Measurements from ENCODE around the gene DPF1.

The DPF1 gene

DNA sequence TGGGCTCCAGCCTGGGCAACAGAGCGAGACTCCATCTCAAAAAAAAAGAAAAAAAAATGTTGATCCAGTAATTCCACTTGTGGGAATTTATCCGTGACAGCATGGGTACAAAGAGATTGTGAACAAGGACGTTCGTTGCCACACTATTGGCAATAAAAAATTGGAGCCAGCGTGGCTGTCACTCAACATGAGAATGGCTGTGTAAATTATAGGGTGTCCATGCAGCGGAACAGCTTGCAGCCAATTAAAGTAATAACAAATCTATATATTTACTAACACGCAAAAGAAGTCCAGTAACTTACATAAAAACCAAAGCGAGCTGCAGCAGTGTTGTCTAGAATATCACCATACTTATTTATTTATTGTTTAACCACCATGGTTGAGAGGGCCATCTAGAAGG, 19.3 kb downstream of the DPF1 start:
- H3K4me2 ChIP-seq (ENCODE audit: low read length), result no peak overlapping the region
- H3K4me3 ChIP-seq (ENCODE audit: low read length), result no peak overlapping the region
- no peaks in the 10 kb centered on the region for H3K79me2 ChIP-seq (ENCODE audit: low read length)
- no peaks in the 10 kb centered on the region for H3K4me1 ChIP-seq (ENCODE audit: low read length)
- H3K27ac ChIP-seq (ENCODE audit: low read length), result no peak overlapping the region
- peaks cover 3% of the 10 kb centered on the region for H3K36me3 ChIP-seq (replicated peaks; ENCODE audit: low read depth, low read length)
- peaks cover 3% of the 10 kb centered on the region; the same call in 1 of the 2 replicates for H3K27me3 ChIP-seq (ENCODE audit: low read depth, low read length)
- TF ChIP-seq, protein P1, sequence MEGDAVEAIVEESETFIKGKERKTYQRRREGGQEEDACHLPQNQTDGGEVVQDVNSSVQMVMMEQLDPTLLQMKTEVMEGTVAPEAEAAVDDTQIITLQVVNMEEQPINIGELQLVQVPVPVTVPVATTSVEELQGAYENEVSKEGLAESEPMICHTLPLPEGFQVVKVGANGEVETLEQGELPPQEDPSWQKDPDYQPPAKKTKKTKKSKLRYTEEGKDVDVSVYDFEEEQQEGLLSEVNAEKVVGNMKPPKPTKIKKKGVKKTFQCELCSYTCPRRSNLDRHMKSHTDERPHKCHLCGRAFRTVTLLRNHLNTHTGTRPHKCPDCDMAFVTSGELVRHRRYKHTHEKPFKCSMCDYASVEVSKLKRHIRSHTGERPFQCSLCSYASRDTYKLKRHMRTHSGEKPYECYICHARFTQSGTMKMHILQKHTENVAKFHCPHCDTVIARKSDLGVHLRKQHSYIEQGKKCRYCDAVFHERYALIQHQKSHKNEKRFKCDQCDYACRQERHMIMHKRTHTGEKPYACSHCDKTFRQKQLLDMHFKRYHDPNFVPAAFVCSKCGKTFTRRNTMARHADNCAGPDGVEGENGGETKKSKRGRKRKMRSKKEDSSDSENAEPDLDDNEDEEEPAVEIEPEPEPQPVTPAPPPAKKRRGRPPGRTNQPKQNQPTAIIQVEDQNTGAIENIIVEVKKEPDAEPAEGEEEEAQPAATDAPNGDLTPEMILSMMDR (IDR thresholded peaks at IDR 0.05; ENCODE audit: low read depth, low read length), result no peak
- no peak for TF ChIP-seq EZH2phosphoT487 (IDR thresholded peaks at IDR 0.05; ENCODE audit: low read depth)
- no peaks in the 10 kb centered on the region for H3K9me3 ChIP-seq (ENCODE audit: insufficient read depth, low read length)
- no peaks in the 10 kb centered on the region for H4K20me1 ChIP-seq (ENCODE audit: insufficient read depth, low read length)
- no peak overlapping the region for H2AFZ ChIP-seq (ENCODE audit: low read depth, low read length)
- H3K9ac ChIP-seq (ENCODE audit: low read length), result no peak overlapping the region

DNA sequence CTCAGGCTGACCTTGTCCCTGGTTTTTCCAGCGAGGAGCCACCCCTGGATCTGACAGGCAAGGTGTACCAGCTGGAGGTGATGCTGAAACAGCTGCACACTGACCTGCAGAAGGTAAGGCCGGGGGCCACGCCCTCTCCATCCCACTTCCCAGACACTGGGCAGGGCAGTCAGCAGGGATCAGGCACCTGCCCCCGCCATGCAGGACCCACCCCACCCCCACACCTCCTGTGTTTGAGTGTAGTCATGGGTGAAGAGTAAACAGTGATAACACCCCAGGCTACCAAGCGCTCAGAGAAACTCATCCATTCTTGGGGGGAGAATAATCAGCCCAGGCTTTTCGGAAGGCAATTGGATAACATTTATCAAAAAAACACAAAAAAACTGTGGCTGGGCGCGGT, 19.9 kb downstream of the DPF1 start:
- Histone ChIP-seq H3K4me2 (ENCODE audit: low read length) (no peak overlapping the region), H3K4me3 (ENCODE audit: low read length) (no peak overlapping the region), H3K9ac (ENCODE audit: low read length) (no peak overlapping the region), H3K9me3 (ENCODE audit: insufficient read depth, low read length) (no peaks in the 10 kb centered on the region), H3K36me3 (replicated peaks; ENCODE audit: low read depth, low read length) (peaks cover 3% of the 10 kb centered on the region), H4K20me1 (ENCODE audit: insufficient read depth, low read length) (no peaks in the 10 kb centered on the region), H3K79me2 (ENCODE audit: low read length) (no peaks in the 10 kb centered on the region), H3K4me1 (ENCODE audit: low read length) (no peaks in the 10 kb centered on the region), H2AFZ (ENCODE audit: low read depth, low read length) (no peak overlapping the region), H3K27me3 (ENCODE audit: low read depth, low read length) (no peaks in the 10 kb centered on the region), H3K27ac (ENCODE audit: low read length) (no peak overlapping the region)
- TF ChIP-seq, protein P1 (IDR thresholded peaks at IDR 0.05; ENCODE audit: low read depth, low read length), result no peak
- no peak for TF ChIP-seq EZH2phosphoT487 (IDR thresholded peaks at IDR 0.05; ENCODE audit: low read depth)

DNA sequence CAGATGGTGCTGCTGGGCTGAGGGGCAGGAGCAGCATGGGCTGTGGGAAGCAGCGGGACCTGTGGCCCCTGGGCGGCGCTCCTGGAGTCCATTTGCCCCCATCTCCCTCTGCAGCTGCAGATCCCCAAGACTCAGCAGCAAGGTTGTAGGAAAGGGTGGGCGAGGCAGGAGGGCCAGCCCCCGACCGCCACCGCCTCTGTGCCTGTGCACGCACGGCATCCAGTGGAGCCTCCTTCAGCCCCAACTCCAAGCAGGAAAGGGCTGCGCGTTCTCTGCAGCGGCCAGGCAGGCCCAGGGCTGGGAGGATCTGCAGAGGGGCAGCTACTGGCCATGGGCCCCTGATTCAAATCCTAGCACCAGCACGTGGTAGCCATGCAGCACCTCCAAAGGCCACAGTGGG, 20.8 kb downstream of the DPF1 start:
- H3K9ac ChIP-seq (ENCODE audit: low read length), result no peak overlapping the region
- H3K79me2 ChIP-seq (ENCODE audit: low read length), result no peaks in the 10 kb centered on the region
- no peak for TF ChIP-seq EZH2phosphoT487 (IDR thresholded peaks at IDR 0.05; ENCODE audit: low read depth)
- TF ChIP-seq, protein P1 (IDR thresholded peaks at IDR 0.05; ENCODE audit: low read depth, low read length), result no peak
- H3K9me3 ChIP-seq (ENCODE audit: insufficient read depth, low read length), result no peaks in the 10 kb centered on the region
- peaks cover 3% of the 10 kb centered on the region for H3K36me3 ChIP-seq (replicated peaks; ENCODE audit: low read depth, low read length)
- H3K27me3 ChIP-seq (ENCODE audit: low read depth, low read length), result no peaks in the 10 kb centered on the region
- H3K27ac ChIP-seq (ENCODE audit: low read length), result no peak overlapping the region
- no peak overlapping the region for H3K4me2 ChIP-seq (ENCODE audit: low read length)
- H3K4me1 ChIP-seq (ENCODE audit: low read length), result no peaks in the 10 kb centered on the region
- H4K20me1 ChIP-seq (ENCODE audit: insufficient read depth, low read length), result no peaks in the 10 kb centered on the region
- H3K4me3 ChIP-seq (ENCODE audit: low read length), result no peak overlapping the region
- no peak overlapping the region for H2AFZ ChIP-seq (ENCODE audit: low read depth, low read length)

DNA sequence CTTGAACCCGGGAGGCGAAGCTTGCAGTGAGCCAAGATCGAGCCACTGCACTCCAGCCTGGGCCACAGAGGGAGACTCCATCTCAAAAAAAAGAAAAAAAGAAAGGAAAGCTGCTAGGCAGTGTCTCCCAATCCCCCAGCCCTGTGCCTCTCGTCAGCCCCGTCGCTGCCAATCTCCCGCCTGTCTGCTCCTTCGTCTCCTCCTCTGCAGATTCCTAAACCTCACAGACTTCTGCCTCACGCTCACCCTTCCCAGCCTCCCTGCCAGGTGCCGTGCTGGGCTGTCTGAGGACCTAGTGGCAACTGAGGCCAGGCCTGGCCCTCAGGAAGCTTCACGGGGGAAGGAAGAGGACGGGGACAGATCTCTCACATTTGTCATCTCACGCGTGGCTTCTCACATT, 21.5 kb downstream of the DPF1 start:
- H3K9me3 ChIP-seq (ENCODE audit: insufficient read depth, low read length), result no peaks in the 10 kb centered on the region

More for the DNA sequence above, 21.5 kb downstream of the DPF1 start:
- no peak for TF ChIP-seq EZH2phosphoT487 (IDR thresholded peaks at IDR 0.05; ENCODE audit: low read depth)
- TF ChIP-seq, protein P1 (IDR thresholded peaks at IDR 0.05; ENCODE audit: low read depth, low read length), result no peak
- no peak overlapping the region for H3K9ac ChIP-seq (ENCODE audit: low read length)
- H3K79me2 ChIP-seq (ENCODE audit: low read length), result no peaks in the 10 kb centered on the region
- H3K27ac ChIP-seq (ENCODE audit: low read length), result no peak overlapping the region
- no peak overlapping the region for H3K4me2 ChIP-seq (ENCODE audit: low read length)
- no peak overlapping the region for H3K4me3 ChIP-seq (ENCODE audit: low read length)
- no peaks in the 10 kb centered on the region for H4K20me1 ChIP-seq (ENCODE audit: insufficient read depth, low read length)
- H2AFZ ChIP-seq (ENCODE audit: low read depth, low read length), result no peak overlapping the region
- H3K27me3 ChIP-seq (ENCODE audit: low read depth, low read length), result no peaks in the 10 kb centered on the region
- H3K4me1 ChIP-seq (ENCODE audit: low read length), result no peaks in the 10 kb centered on the region
- H3K36me3 ChIP-seq (replicated peaks; ENCODE audit: low read depth, low read length), result peaks cover 3% of the 10 kb centered on the region
